ENCODE results near the gene NOL7.

NOL7 gene

GRCh38 chr6:13660273-13660672 is 45.1 kb downstream of the NOL7 start:
- DNase-seq: no peak

GRCh38 chr6:13660893-13661292 is 45.8 kb downstream of the NOL7 start:
- DNase-seq: no peak

GRCh38 chr6:13661647-13662046 is 46.5 kb downstream of the NOL7 start:
- no peak for DNase-seq

- DNase-seq: no peak
Measured at GRCh38 chr6:13662651-13663334, 47.7 kb downstream of the NOL7 start.

- DNase-seq: no peak
Measured at GRCh38 chr6:13663986-13664385, 48.9 kb downstream of the NOL7 start.

GRCh38 chr6:13664703-13665352 is 49.7 kb downstream of the NOL7 start:
- DNase-seq: no peak

- DNase-seq: no peak
Measured at GRCh38 chr6:13666194-13667105, 51.3 kb downstream of the NOL7 start.

- DNase-seq: no peak
Measured at GRCh38 chr6:13667655-13668054, 52.5 kb downstream of the NOL7 start.

GRCh38 chr6:13668291-13668928 is 53.3 kb downstream of the NOL7 start:
- DNase-seq: no peak

- no peak for DNase-seq
Measured at GRCh38 chr6:13669476-13669875, 54.3 kb downstream of the NOL7 start.

All from NCI-H1436 treated with DMSO at 0.1 percent for 48 hours (cell line).